ENCODE measurements around the gene TSPYL1.
"Not testable (repeated sequence)": the region's sequence is repeated elsewhere in the genome, so short reads cannot be mapped to it uniquely, and the experiment has no call there.

- not testable (repeated sequence) for TF ChIP-seq PKNOX1 (IDR thresholded peaks at IDR 0.05); BHLHE40 (IDR thresholded peaks at IDR 0.05; ENCODE audit: borderline replicate concordance); FOXA1 (IDR thresholded peaks at IDR 0.05); FOXK2 (IDR thresholded peaks at IDR 0.05); ELF4 (IDR thresholded peaks at IDR 0.05); SUZ12 (IDR thresholded peaks at IDR 0.05); NFRKB (IDR thresholded peaks at IDR 0.05); SP1 (IDR thresholded peaks at IDR 0.05); L3MBTL2 (conservative IDR thresholded peaks at IDR 0.05); ZNF384 (IDR thresholded peaks at IDR 0.05); FOXM1 (IDR thresholded peaks at IDR 0.05; ENCODE audit: borderline replicate concordance); TARDBP (IDR thresholded peaks at IDR 0.05); HDGF (IDR thresholded peaks at IDR 0.05; ENCODE audit: borderline replicate concordance)
Measured at GRCh38 chr6:116321933-116322332, 42.2 kb upstream of the TSPYL1 start.

Measured in HEK293T (cell line).